ENCODE measurements around the gene TP53I11.
A peak's percentile ranks its signal among the peaks of the same experiment; 100 is the strongest.

The TP53I11 gene

GRCh38 chr11:44950625-44951476 is at the start of gene TP53I11:
Gene TP53I11, minus strand, starts transcription at chr11:44950883. Its CDS starts 12,548 bp downstream, at chr11:44938335.
- peak; percentile 42 for DNase-seq

DNA sequence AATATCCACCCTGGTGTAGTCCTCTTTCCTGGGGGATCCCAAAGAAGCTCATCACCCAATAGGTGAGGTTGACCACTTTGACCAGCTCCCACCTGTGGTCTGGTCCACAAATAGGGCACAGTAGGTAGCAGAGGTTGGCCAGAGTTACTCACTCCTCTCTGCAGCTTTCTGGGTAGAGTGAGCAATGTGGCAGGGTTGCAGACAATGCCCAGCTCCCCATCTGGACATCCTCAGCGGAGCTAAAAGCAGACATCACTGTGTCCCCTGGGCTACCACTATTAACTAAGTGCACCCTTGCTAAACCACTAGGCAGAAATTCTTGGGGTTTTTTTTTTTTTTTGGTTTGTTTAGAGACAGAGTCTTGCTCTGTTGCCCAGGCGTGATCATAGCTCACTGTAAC is 48.4 kb upstream of the TP53I11 start:
- DNase-seq: no peak

DNA sequence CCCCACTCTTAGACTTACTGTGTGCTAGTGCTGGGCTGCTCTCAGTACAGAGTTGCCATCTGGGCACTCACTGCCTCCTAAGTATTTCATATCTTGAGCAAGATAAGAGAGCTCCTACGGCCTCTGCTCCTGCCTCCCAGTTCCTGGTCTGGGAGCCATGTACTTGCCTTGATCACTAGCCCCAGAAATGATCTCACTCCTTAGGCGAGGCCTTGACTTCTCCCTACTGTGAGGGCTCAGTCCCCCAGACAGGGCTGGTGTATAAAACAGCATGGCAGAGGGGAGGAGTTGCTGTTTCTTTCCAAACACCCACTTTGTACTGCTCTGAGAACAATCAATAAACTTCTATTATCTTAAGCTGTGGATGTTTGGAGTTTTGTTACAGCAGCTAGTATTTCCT is 47.4 kb upstream of the TP53I11 start:
- no peak for DNase-seq

- no peak for DNase-seq
Observed at GRCh38 chr11:44997566-44997965, 46.9 kb upstream of the TP53I11 start.

- DNase-seq: no peak
Observed at GRCh38 chr11:44994753-44995152, 44.1 kb upstream of the TP53I11 start.

GRCh38 chr11:44993971-44994704 is 43.5 kb upstream of the TP53I11 start:
- no peak for DNase-seq

- DNase-seq: no peak
Observed at GRCh38 chr11:44992774-44993173, 42.1 kb upstream of the TP53I11 start.

- no peak for DNase-seq
Observed at GRCh38 chr11:44992181-44992582, 41.5 kb upstream of the TP53I11 start.

GRCh38 chr11:44990665-44991064 is 40.0 kb upstream of the TP53I11 start:
- DNase-seq: no peak

DNA sequence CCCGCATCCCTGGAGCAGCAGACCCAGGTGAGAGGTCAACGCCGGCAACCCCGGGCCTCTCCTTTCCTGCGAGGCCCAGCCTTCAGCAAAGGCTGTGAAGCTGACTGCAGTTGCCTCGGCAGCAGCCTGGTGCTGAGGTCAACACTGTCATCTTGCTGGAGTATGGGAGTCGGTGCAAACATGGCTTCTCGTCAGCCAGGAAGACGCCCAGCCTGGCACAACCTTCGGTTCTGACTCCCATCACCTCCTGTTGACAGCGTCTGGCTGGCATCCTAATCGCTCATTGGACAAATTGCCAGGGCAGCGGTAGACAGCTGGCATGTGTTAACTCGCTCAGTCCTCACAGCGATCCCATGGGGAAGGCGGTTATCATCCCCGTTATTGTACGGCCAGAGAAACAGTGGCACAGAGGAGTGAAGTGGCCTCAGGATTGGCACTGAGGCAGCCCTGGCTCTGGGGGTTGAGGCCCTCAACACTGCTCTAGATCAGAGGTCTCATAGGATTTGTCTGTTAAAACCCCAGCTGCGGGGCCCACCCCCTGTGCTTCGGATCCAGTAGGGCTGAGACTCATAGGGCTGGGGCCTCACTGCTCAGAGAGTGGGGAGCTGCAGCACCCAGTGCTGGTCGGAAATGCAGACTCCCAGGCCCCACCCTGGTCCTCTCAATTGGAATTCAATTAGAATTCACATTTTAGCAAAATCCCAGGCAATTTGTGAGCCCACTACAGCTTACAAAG is 39.3 kb upstream of the TP53I11 start:
- DNase-seq: no peak

GRCh38 chr11:44988981-44989635 is 38.4 kb upstream of the TP53I11 start:
- DNase-seq: no peak

DNA sequence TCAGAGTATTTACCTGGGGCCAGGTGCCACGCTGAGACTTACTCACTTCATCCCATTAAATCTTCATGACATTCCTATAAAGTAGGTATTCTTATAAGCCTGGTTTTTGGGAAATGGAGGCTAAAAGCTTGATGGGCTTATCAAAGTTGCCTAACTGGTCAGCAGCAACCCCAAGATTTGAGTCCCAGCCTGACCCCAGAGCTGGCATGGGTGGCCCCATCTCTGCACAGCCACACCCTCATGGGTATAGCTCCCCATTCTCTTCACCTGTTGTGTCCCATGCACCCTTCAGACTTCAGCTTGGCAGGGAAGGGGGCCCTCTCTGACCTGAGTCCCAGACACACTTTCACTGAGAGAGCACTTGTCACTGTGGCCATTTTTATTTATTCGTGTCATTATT is 37.4 kb upstream of the TP53I11 start:
- DNase-seq: no peak

- DNase-seq: no peak
Observed at GRCh38 chr11:44987506-44987905, 36.8 kb upstream of the TP53I11 start.

GRCh38 chr11:44986315-44986714 is 35.6 kb upstream of the TP53I11 start:
- no peak for DNase-seq

DNA sequence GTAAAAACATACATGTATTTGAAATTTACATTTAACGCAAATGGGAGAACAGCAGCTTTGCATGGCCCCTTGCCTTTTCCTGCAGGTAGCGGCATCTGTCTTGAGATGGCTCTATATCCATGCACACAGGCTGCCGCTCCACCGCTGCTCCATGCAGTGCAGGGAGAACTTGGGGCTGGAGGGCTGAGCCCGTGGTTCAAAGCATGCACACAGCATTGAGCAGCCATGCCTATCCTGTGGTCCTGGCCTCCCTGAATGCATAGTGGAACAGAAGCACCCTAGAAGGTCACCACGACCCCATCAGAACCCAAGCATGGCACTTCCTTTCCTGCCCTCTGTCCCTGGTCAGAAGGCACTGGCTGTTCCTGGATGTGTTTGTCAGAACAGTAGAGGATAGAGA is 35.0 kb upstream of the TP53I11 start:
- DNase-seq: no peak

DNA sequence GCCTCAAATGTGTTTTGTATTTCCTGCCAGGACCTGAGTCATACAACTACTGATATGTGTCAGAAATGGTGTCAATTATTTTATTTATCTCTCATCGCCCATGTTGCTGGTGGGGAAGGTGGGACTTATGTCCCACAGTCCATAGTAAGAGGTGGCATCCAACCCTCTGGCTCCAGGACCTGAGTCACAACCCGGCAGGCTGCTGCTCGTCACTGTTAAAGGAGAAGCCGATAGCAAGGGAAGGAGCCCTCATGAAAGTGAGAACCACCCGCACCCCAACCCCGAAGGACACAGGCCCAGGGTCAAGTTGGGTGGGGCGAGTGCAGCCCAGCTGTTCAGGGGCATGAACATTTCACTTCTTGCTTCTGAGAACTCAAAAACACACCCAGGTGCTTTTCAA is 33.1 kb upstream of the TP53I11 start:
- peak; percentile 9 for DNase-seq

- no peak for DNase-seq
Observed at GRCh38 chr11:44982496-44983062, 31.9 kb upstream of the TP53I11 start.

- no peak for DNase-seq
Observed at GRCh38 chr11:44980533-44981427, 30.1 kb upstream of the TP53I11 start.

- DNase-seq: no peak
Observed at GRCh38 chr11:44979543-44980399, 29.1 kb upstream of the TP53I11 start.

GRCh38 chr11:44978961-44979331 is 28.3 kb upstream of the TP53I11 start:
- no peak for DNase-seq

Data from activated CD4-positive, alpha-beta T cell treated with anti-CD3 and anti-CD28 coated beads, Interleukin-2, amount 50 U/mL, for 16 hours (primary cell).